Lung (tissue), 12 donors: ENCODE measurements around the gene ZNF579. TPM values are rescaled to one million over a fixed set of nuclear protein-coding genes. Genes with fewer than 3 reads are reported as not detected.

Experiments used
- ATAC-seq: fragments of 200-7000 bp; cut with Tn5 transposase; one replicate; pipeline ENCODE4 v1.9.1; 2020; ENCODE audit warnings: moderate number of reproducible peaks; ENCODE audit not compliant: insufficient read depth, low FRiP score
- DNase-seq, 3 donors: peaks; one replicate each; pipeline ENCODE4 v3.0.0-alpha.2; 2013 to 2017
- H3K27ac ChIP-seq, 2 donors: one replicate each; pipeline ENCODE4 v1.5.1; 2013; ENCODE audit warnings: mild to moderate bottlenecking in 2 of 2, moderate library complexity in 2 of 2, control low read depth in 1 of 2, inconsistent platforms in 1 of 2, low read depth in 1 of 2, low read length in 1 of 2
- H3K27me3 ChIP-seq, 3 donors: one replicate each; pipeline ENCODE4 v1.5.1; 2013; ENCODE audit warnings: low read length in 2 of 3; ENCODE audit not compliant: control insufficient read depth in 3 of 3, insufficient read depth in 3 of 3
- H3K36me3 ChIP-seq, 4 donors: one replicate each; pipeline ENCODE4 v1.5.1; 2013; ENCODE audit warnings: low read length in 4 of 4, mild to moderate bottlenecking in 1 of 4, moderate library complexity in 1 of 4; ENCODE audit not compliant: control insufficient read depth in 4 of 4, insufficient read depth in 4 of 4
- H3K4me1 ChIP-seq, 5 donors: one replicate each; pipeline ENCODE4 v1.5.1; 2013; ENCODE audit warnings: low read length in 5 of 5, mild to moderate bottlenecking in 2 of 5, moderate library complexity in 1 of 5; ENCODE audit not compliant: control insufficient read depth in 5 of 5, insufficient read depth in 5 of 5
- H3K4me3 ChIP-seq: one replicate; pipeline ENCODE4 v1.5.1; 2013; ENCODE audit warnings: mild to moderate bottlenecking, control low read depth, moderate library complexity
- H3K9ac ChIP-seq, 2 donors: one replicate each; pipeline ENCODE4 v1.5.1; 2013; ENCODE audit warnings: low read length in 2 of 2, control low read depth in 1 of 2; ENCODE audit not compliant: insufficient read depth in 1 of 2
- H3K9me3 ChIP-seq, 4 donors: one replicate each; pipeline ENCODE4 v1.5.1; 2013; ENCODE audit warnings: low read length in 3 of 4, mild to moderate bottlenecking in 1 of 4, moderate library complexity in 1 of 4; ENCODE audit not compliant: control insufficient read depth in 4 of 4, insufficient read depth in 3 of 4
- CTCF ChIP-seq: IDR thresholded peaks from 2 replicates; pipeline ENCODE4 v1.5.1; 2012; ENCODE audit warnings: mild to moderate bottlenecking; ENCODE audit errors: control extremely low read depth, extremely low read depth
- WGBS, 2 donors: extraction: QIAGEN DNeasy Blood & Tissue Kit; methylation state at CpG; one replicate each; pipeline ENCODE4 v1.1.7; 2013; 5-methylcytosine and 5-hydroxymethylcytosine counted together
- polyA plus RNA-seq, 2 donors: library from polyadenylated mRNA; stranded (reverse); fragments of 200-250 nt; gene quantifications; one replicate each; pipeline ENCODE4 v1.2.1, GENCODE V29; 2013
- total RNA-seq, 2 donors: library from RNA; depleted of rRNA in 1 of 2; stranded (reverse); fragments of >200 nt in 1 of 2; gene quantifications; one replicate each; pipeline ENCODE4 v1.2.1, GENCODE V29; 2014 to 2021
- donor health status: control.
- donor health status: control.
- donor health status: Bipolar disorder and iron deficiency.
- donor health status: healthy.
- donor health status: DM: yes; HTN: yes; CAD: no.

ZNF579 gene
- total and polyA plus RNA-seq, 4 donors: 4.3 to 20.8 (median 10.1) TPM

GRCh38 chr19:55546011-55546410 is 34.6 kb downstream of the ZNF579 start:
- no peak for ATAC-seq
- Histone ChIP-seq H3K4me1 (peaks cover 0 to 23% (median 4%) of the 10 kb centered on the region in 5 donors), H3K4me3 (no peak overlapping the region), H3K9me3 (no peaks in the 10 kb centered on the region), H3K27me3 (peaks cover 0 to 16% (median 6%) of the 10 kb centered on the region in 3 donors), H3K36me3 (no peaks in the 10 kb centered on the region), H3K9ac (no peak overlapping the region), H3K27ac (peak overlapping the region in 1 of 2 donors; percentile 83)
- WGBS, 2 donors: 54 to 74% methylated on average over 11 of the region's 11 CpGs
- no peak for TF ChIP-seq CTCF
- DNase-seq: peak; percentile 73 to 89 (median 82)

- H3K27me3 ChIP-seq: peaks cover 0 to 16% (median 5%) of the 10 kb centered on the region in 3 donors
- H3K9ac ChIP-seq: no peak within 1 kb of the TSS
- no peaks in the 10 kb centered on the region for H3K36me3 ChIP-seq
- no peak within 1 kb of the TSS for H3K4me3 ChIP-seq
- no peak for DNase-seq
- TF ChIP-seq CTCF: no peak
- H3K27ac ChIP-seq: peak within 1 kb of the TSS in 1 of 2 donors; percentile 83
- H3K9me3 ChIP-seq: no peaks in the 10 kb centered on the region
- ATAC-seq: no peak
- whole genome bisulfite sequencing, 2 donors: 82 to 96% methylated on average over 10 of the region's 10 CpGs
- peaks cover 0 to 23% (median 4%) of the 10 kb centered on the region in 5 donors for H3K4me1 ChIP-seq
Measured at GRCh38 chr19:55545443-55545842, 35.2 kb downstream of the ZNF579 start, which contains the start of gene SBK3. Gene SBK3 (minus strand): TSS chr19:55545543. CDS start chr19:55545543, 0 bp downstream.

- Histone ChIP-seq H3K4me1 (peaks cover 0 to 23% (median 2%) of the 10 kb centered on the region in 5 donors), H3K27ac (peak overlapping the region in 1 of 2 donors; percentile 83), H3K4me3 (no peak overlapping the region), H3K36me3 (no peaks in the 10 kb centered on the region), H3K9me3 (no peaks in the 10 kb centered on the region), H3K27me3 (peaks cover 0 to 11% (median 0%) of the 10 kb centered on the region in 3 donors), H3K9ac (no peak overlapping the region)
- ATAC-seq (no peak), DNase-seq (no peak)
- TF ChIP-seq CTCF: no peak
- 79 to 87% methylated on average over 22 to 23 of the region's 23 CpGs for WGBS, 2 donors
Measured at GRCh38 chr19:55544776-55545439, 35.7 kb downstream of the ZNF579 start.

- DNase-seq: no peak
- no peak for TF ChIP-seq CTCF
- H3K27ac ChIP-seq: no peak overlapping the region
- H3K9me3 ChIP-seq: no peaks in the 10 kb centered on the region
- peaks cover 0 to 23% (median 2%) of the 10 kb centered on the region in 5 donors for H3K4me1 ChIP-seq
- ATAC-seq: no peak
- H3K27me3 ChIP-seq: peaks cover 0 to 4% (median 0%) of the 10 kb centered on the region in 3 donors
- H3K36me3 ChIP-seq: no peaks in the 10 kb centered on the region
- H3K4me3 ChIP-seq: no peak overlapping the region
- WGBS, 2 donors: 86 to 89% methylated on average over 15 of the region's 15 CpGs
- no peak overlapping the region for H3K9ac ChIP-seq
Measured at GRCh38 chr19:55544014-55544413, 36.6 kb downstream of the ZNF579 start.
